PC-9 (cell line): ENCODE measurements around the gene CNTNAP2.

ENCODE experiments used
- CTCF ChIP-seq: fragments of 200-600 bp; sonication (generic); conservative IDR thresholded peaks from 2 replicates; pipeline ENCODE4 v1.6.1; 2017; ENCODE audit warnings: mixed run types, antibody characterized with exemption, mild to moderate bottlenecking, moderate library complexity
- EZH2 ChIP-seq: fragments of 200-600 bp; sonication (generic); IDR thresholded peaks from 2 replicates; pipeline ENCODE4 v1.8.0; 2017; ENCODE audit warnings: antibody characterized with exemption, low read depth

DNA sequence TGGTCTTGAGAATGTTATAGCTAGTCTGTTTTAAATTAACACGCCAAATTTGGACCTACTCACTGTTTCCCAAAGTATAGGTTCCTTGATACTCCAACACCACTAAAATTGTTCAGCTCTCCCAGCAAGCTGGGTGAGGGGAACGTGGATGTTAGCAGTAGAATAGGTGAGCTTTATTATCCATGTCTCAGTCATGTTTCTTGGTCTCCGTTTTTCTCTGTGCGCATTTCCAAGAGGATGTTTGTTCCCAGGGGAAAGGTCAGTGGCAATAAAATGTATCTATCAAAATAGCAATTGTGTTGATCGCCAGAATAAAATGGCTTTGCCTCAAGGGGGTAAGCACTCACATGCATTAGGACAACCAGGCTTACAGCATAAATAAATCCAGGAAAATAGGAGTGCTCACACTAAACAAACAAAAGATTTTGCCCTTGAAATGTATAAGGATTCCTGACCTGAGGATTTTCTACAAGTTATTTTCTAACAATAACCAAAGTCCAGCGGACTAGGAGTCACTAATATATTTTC is 2286.9 kb downstream of the CNTNAP2 start:
- TF ChIP-seq CTCF (no peak), EZH2 (no peak)
